Measurements from ENCODE around the gene GREB1L.

The GREB1L gene

DNA sequence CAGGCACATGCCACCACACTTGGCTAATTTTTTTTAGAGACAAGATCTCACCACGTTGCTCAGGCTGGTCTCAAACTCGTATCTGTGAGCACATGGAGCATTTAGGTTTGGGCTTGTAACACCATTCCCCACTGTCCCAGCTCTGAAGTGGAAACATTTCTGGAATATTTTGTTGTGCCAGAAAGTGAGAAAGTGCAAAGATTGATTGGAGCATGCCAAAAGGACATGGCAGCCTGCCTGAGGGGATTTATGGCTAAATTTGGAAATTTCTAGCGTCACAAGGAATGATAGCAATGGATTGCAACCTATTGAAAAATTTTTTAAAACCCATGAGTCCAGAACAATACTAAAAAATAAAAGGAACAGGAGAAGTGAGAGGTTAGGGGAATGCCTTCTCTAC lies 221.7 kb downstream of the GREB1L start:
- no peak for FAIRE-seq
- TF ChIP-seq POLR2A (IDR thresholded peaks at IDR 0.05; ENCODE audit: low read depth, low read length) = no peak
- no peak for DNase-seq (ENCODE audit: insufficient read length, low spot score)

DNA sequence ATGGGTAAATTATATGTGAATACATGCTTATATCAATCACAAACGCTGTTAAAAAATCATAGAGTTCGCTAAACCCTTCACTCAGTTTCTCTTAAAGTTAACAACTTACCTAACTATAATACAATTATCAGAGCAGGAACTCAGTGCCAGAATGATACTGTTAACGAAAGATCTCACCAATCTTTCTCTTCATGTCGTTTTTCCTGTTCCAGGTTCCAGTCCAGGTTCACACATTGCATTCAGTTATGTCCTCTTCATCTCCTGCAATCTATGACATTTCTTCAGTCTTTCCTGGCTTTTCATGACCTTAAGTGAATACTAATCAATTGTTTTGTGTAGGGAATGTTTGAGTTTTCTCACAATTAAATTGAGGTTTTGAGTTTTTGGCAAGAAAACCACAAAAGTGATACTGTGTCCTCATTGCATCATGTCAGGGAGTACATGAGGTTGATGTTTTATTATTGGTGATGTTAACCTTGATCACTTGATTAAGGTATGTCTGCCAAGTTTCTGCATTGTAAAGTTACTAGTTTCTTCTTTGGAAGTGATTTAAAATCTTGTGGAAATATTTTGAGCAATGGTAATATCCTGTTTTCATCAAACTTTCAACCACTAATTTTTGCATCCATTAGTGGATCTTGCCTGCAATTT lies 226.6 kb downstream of the GREB1L start:
- no peak for TF ChIP-seq POLR2A (IDR thresholded peaks at IDR 0.05; ENCODE audit: low read depth, low read length)
- no peak for DNase-seq (ENCODE audit: insufficient read length, low spot score)
- FAIRE-seq = no peak

DNA sequence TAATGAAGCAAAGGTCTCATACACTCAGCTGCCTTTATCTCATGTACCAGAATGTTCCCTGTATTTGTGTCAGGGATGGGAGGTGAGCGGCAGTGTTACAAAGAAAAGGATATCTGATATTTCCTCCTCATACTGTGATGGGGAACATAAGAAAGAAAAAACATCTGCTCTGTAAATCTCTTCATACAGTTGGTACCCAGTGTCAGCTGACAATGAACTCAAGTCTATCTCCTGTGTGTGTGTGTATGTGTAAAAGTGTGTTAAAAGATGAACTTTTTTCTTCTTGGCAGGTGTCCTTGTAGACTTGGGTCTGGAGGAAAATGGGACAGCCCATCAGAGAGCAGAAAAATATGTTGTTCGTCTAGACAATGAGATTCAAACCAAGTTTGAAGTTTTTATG lies 230.7 kb downstream of the GREB1L start:
- FAIRE-seq (no peak), DNase-seq (ENCODE audit: insufficient read length, low spot score) (no peak)
- TF ChIP-seq POLR2A (IDR thresholded peaks at IDR 0.05; ENCODE audit: low read depth, low read length) = no peak

DNA sequence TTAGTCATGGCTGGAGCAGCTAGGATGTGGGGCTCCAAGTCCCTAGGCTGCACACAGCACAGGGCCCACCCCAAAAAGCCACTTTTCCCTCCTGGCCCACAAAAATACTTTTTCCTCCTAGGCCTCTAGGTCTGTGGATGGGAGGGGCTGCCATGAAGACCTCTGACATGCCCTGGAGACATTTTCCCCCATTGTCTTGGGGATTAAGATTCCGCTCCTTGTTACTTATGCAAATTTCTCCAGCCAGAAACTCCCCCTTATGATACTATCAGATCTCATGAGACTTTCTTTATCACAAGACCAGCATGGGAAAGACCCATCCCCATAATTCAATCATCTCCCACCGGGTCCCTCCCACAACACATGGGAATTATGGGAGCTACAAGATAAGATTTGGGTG lies 232.6 kb downstream of the GREB1L start:
- FAIRE-seq = no peak
- no peak for DNase-seq (ENCODE audit: insufficient read length, low spot score)
- no peak for TF ChIP-seq POLR2A (IDR thresholded peaks at IDR 0.05; ENCODE audit: low read depth, low read length)

DNA sequence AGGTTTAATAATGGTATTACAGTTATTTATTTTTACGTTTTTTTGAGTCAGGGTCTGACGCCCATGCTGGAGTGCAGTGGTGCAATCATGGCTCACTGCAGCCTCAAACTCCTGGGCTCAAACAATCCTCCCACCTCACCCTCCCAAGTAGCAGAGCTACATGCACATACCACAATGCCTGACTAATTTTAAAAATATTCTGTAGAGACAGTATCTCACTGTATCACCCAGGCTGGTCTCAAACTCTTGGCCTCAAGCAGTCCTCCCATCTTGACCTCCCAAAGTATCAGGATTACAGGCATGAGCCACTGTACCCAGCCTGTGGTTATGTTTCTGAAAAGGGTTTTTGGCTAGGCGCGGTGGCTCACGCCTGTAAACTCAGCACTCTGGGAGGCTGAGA lies 237.7 kb downstream of the GREB1L start:
- no peak for TF ChIP-seq POLR2A (IDR thresholded peaks at IDR 0.05; ENCODE audit: low read depth, low read length)
- FAIRE-seq = no peak

DNA sequence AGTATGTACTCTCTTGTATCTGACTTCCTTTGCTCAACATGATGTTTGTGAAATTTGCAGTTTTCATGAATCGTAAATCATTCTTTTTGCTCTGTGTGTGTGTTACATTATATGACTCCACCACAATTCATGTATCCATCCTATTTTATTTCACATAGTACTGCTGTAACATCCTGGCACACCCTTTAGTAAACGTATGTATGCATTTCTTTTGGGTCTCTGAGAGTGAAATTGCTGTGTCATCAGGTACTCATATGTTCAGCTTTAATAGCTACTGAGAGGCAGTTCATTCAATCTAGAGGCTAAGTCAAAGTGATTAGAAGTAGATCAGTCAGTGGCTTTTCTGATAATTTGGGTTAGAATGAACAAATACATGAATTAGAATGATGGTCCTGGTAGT lies 239.7 kb downstream of the GREB1L start:
- no peak for FAIRE-seq
- TF ChIP-seq POLR2A (IDR thresholded peaks at IDR 0.05; ENCODE audit: low read depth, low read length) = no peak
- no peak for DNase-seq (ENCODE audit: insufficient read length, low spot score)

More for the DNA sequence above, 237.7 kb downstream of the GREB1L start:
- no peak for DNase-seq (ENCODE audit: insufficient read length, low spot score)

DNA sequence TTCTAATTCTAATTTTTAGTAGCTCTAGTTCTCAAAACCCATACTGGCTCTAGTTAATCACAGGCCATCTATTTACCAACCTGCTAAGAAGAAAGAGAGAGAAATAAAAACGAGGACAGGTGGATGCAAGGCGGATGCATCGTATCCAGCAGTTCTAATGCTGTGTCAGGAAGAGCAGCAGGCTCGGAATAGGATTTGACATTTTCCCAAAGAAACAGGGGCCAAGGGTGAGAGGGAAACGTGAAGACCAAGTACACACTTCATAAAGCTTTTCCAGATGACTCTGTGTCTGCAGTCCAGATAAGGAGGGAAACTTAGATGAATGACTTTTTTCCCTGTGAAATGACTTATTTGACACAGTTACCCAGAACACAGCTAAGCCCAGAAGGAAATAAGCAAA lies 241.0 kb downstream of the GREB1L start:
- TF ChIP-seq POLR2A (IDR thresholded peaks at IDR 0.05; ENCODE audit: low read depth, low read length) = no peak
- FAIRE-seq (no peak), DNase-seq (ENCODE audit: insufficient read length, low spot score) (no peak)

DNA sequence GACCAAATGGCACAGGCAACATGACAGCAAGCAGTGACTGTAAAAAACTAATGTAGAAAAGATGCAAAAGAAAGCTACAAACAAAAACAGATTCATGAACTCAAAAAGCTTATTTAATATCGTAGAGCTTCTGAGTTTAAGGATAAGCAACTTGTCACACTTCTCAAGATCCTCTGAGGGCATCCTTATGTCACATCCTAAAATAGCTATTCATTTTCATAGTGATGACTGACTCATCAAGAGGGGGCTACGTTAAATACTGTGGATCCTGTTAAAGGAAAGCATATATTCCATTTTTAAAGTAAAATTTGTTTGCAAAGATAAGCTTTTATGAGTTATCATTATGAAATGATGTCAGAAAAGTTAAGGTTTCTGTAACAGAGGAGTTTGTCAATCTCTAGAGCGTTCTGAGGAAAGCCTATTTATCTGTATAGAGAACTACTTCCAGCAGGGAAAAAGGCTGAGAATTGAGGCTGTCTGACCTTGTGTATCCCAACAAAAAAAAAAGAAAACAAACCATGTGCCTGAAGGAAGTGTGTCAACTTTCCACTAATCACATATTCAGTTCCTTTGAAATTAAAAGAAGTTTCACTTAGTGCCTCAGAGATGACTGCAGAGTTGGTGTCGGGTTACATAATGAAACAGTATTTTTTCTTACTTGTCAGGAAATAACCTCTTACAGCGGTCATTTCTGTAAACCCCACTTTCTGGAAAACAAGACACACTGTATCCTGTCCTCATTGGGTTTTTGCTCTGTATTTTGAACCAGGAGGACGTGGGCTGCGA lies 243.0 kb downstream of the GREB1L start:
- no peak for TF ChIP-seq POLR2A (IDR thresholded peaks at IDR 0.05; ENCODE audit: low read depth, low read length)
- no peak for FAIRE-seq
- no peak for DNase-seq (ENCODE audit: insufficient read length, low spot score)

DNA sequence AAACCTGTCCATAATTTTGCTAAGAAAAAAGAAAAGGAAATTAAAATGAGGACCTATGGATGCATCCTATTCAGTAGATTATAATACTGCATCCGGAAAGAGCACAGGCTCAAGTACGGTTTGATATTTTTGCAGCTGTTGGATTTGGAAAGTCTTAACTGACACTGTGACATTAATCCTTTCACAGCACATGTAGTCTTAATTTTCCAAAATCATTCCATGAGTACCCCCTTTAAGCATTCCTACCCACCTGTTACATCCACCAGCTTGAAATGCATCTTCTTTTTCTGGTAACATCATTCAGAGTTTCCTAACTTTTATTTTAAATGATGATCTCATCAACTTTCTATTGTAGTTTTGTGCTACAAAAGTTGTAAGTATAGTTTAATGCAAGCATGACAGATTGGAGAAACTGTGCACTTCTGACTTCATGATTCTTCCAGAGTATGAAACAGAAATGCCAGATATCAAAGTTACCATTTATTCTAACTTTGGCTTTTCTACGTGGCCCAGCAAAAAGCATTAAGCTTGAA lies 244.9 kb downstream of the GREB1L start:
- DNase-seq (ENCODE audit: insufficient read length, low spot score) = no peak
- no peak for TF ChIP-seq POLR2A (IDR thresholded peaks at IDR 0.05; ENCODE audit: low read depth, low read length)
- FAIRE-seq = no peak

DNA sequence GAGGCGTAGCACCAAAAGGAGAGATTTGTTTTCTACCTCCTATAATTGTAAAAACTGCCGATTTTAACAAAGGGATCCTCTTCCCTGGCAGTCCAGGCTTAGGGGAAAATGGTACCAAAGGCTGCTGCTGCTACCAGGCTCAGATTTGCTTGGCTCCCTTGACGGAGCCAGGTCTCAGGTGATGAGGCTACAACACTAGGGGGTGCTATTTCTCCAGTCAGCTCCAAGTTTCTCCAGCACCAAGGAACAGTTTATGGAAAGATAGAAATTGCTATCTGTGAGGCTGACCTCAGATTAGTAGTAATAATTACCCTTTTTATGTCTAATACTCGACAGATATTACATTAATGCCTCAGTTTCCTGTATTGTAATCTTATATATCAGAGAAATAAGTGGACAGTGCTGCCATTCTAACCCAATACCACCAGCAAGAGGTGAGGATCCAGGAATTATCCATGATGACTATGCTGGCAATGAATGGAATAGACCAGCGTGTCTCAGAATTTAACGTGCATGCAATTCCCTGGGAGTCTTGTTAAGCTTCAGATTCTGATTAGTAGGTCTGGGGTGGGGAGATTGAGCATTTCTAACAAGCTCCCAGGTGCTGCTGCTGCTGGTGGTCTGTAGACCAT lies 247.2 kb downstream of the GREB1L start:
- TF ChIP-seq POLR2A (IDR thresholded peaks at IDR 0.05; ENCODE audit: low read depth, low read length) = no peak
- FAIRE-seq (no peak), DNase-seq (ENCODE audit: insufficient read length, low spot score) (peak; percentile 35)

DNA sequence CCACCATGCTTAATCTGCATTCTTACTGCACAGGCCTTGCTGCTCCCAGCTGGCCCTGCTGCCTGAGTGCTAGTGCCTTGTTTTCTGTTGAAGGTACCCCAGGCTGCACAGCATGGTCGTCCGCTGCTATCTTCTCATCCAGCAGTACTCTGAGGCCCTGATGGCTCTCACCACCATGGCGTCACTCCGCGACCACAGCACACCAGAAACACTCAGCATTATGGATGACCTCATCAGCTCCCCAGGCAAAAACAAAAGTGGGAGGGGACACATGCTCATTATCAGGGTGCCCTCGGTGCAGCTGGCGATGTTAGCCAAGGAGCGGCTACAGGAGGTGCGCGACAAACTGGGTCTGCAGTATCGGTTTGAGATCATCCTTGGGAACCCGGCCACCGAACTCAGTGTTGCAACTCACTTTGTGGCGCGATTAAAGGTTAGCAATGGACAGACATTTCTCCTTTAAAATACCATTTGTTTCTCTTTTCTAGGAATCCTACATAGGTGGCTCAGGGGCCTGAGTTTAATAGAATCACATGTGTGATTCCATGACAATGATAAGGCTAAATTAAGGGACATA lies 248.0 kb downstream of the GREB1L start:
- no peak for FAIRE-seq
- DNase-seq (ENCODE audit: insufficient read length, low spot score) = no peak
- no peak for TF ChIP-seq POLR2A (IDR thresholded peaks at IDR 0.05; ENCODE audit: low read depth, low read length)

DNA sequence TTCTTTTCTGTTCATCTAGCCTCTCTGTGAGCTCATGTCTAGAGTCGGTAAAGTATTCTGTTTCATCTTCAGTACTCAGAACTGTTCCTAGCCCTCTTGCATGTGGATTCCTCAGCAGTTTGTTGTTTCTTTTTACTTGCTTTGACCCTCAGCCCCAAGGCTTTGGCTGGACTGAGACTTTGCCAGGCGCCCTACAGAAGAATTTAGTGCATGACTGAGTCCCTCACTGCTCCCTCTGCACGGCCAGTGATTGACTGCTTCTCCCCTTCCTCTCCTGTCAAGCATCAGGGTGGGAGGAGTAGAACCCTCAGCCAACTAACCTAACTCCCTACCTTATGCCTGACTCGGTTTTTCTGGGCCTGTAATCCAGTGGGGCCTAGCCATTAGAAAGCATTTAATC lies 248.7 kb downstream of the GREB1L start:
- FAIRE-seq (no peak), DNase-seq (ENCODE audit: insufficient read length, low spot score) (no peak)
- no peak for TF ChIP-seq POLR2A (IDR thresholded peaks at IDR 0.05; ENCODE audit: low read depth, low read length)

DNA sequence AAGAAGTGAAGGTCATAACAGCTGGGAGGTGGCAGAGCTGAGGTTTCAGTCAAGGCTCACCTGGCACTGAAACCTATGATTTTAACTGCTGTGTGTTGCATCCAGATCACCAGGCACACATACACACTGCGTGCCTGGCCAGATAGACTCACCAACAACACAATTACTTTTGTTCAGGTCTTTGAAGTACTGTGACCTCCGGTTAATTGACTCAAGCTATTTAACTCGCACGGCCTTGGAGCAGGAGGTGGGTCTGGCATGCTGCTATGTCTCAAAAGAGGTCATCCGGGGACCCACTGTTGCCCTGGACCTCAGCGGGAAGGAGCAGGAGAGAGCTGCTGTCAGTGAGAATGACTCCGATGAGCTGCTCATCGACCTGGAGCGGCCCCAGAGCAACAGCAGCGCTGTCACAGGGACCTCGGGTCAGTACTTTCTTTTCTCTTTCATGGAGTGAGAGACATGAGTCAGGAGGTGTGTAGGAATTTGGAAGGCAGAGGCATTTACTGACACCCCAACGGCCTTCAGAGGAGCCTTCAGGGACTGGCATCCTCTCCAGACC lies 254.3 kb downstream of the GREB1L start:
- FAIRE-seq = no peak
- no peak for DNase-seq (ENCODE audit: insufficient read length, low spot score)
- no peak for TF ChIP-seq POLR2A (IDR thresholded peaks at IDR 0.05; ENCODE audit: low read depth, low read length)

DNA sequence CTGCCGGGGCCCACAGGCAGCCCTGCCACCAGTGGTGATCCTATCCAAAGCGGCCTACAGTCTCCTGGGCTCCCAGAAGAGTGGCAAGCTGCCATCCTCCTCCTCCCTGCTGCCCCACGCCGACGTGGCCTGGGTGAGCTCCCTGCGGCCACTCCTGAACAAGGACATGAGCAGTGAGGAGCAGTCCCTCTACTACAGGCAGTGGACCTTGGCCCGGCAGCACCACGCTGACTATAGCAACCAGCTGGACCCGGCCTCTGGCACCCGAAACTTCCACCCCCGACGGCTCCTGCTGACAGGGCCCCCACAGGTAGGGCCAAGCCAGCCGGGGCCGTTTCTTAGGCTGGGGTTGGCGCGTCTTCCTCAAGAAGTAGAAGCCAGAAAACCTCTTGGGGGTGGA lies 258.0 kb downstream of the GREB1L start:
- no peak for FAIRE-seq
- TF ChIP-seq POLR2A (IDR thresholded peaks at IDR 0.05; ENCODE audit: low read depth, low read length) = no peak
- no peak for DNase-seq (ENCODE audit: insufficient read length, low spot score)
